Suprapubic skin (tissue), 4 donors: ENCODE measurements around the gene PARN. TPM values are rescaled to one million over a fixed set of nuclear protein-coding genes. Genes with fewer than 3 reads are reported as not detected.
A peak's percentile ranks its signal among the peaks of the same experiment; 100 is the strongest.

ENCODE experiments used
- DNase-seq, 2 donors: peaks; one replicate each; pipeline ENCODE4 v3.0.0-alpha.2; 2019; ENCODE audit warnings: low spot score in 2 of 2
- H3K27ac ChIP-seq: fragments of 200-600 bp; sonication (generic); one replicate; pipeline ENCODE4 v1.5.1; 2019
- H3K27me3 ChIP-seq: fragments of 200-600 bp; sonication (generic); one replicate; pipeline ENCODE4 v1.5.1; 2019
- H3K36me3 ChIP-seq: fragments of 200-600 bp; sonication (generic); one replicate; pipeline ENCODE4 v1.5.1; 2019
- H3K4me1 ChIP-seq: fragments of 200-600 bp; sonication (generic); one replicate; pipeline ENCODE4 v1.5.1; 2019
- H3K4me3 ChIP-seq: fragments of 200-600 bp; sonication (generic); one replicate; pipeline ENCODE4 v1.5.1; 2019; ENCODE audit warnings: mild to moderate bottlenecking
- H3K9me3 ChIP-seq: fragments of 200-600 bp; sonication (generic); one replicate; pipeline ENCODE4 v1.5.1; 2019
- EP300 ChIP-seq: sonication (generic); formaldehyde crosslinking; IDR thresholded peaks from one replicate; pipeline ENCODE4 v1.6.1; 2017; ENCODE audit warnings: antibody characterized with exemption
- POLR2A ChIP-seq, 2 donors: fragments of 450-650 bp; IDR thresholded peaks; one replicate each; pipeline ENCODE4 v1.6.1; 2017; ENCODE audit warnings: antibody characterized with exemption in 2 of 2, mild to moderate bottlenecking in 2 of 2, moderate library complexity in 2 of 2
- POLR2AphosphoS5 ChIP-seq, 3 donors: sonication (generic); formaldehyde crosslinking; IDR thresholded peaks; one replicate each; pipeline ENCODE4 v1.6.1; 2017; ENCODE audit warnings: antibody characterized with exemption in 3 of 3
- WGBS: methylation state at CpG from one replicate; pipeline ENCODE4 v1.1.5; 2018; 5-methylcytosine and 5-hydroxymethylcytosine counted together
- total RNA-seq, 4 donors: library from RNA; depleted of rRNA; stranded (reverse); fragments of >200 nt; gene quantifications; one replicate each; pipeline ENCODE4 v1.1.0, GENCODE V29; 2016
- TF ChIP-seq, protein P1 (sequence below), 2 donors: fragments of 200-600 bp in 1 of 2; fragments of 450-650 bp in 1 of 2; sonication (generic) in 1 of 2; IDR thresholded peaks; one replicate each; pipeline ENCODE4 v1.5.1; 2016 to 2019; ENCODE audit warnings: antibody characterized with exemption in 2 of 2, mild to moderate bottlenecking in 1 of 2, moderate library complexity in 1 of 2

Gene PARN, protein sequence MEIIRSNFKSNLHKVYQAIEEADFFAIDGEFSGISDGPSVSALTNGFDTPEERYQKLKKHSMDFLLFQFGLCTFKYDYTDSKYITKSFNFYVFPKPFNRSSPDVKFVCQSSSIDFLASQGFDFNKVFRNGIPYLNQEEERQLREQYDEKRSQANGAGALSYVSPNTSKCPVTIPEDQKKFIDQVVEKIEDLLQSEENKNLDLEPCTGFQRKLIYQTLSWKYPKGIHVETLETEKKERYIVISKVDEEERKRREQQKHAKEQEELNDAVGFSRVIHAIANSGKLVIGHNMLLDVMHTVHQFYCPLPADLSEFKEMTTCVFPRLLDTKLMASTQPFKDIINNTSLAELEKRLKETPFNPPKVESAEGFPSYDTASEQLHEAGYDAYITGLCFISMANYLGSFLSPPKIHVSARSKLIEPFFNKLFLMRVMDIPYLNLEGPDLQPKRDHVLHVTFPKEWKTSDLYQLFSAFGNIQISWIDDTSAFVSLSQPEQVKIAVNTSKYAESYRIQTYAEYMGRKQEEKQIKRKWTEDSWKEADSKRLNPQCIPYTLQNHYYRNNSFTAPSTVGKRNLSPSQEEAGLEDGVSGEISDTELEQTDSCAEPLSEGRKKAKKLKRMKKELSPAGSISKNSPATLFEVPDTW
- total RNA-seq, result 10 to 100 TPM; 33.7 to 44.6 (median 37.1) TPM

DNA sequence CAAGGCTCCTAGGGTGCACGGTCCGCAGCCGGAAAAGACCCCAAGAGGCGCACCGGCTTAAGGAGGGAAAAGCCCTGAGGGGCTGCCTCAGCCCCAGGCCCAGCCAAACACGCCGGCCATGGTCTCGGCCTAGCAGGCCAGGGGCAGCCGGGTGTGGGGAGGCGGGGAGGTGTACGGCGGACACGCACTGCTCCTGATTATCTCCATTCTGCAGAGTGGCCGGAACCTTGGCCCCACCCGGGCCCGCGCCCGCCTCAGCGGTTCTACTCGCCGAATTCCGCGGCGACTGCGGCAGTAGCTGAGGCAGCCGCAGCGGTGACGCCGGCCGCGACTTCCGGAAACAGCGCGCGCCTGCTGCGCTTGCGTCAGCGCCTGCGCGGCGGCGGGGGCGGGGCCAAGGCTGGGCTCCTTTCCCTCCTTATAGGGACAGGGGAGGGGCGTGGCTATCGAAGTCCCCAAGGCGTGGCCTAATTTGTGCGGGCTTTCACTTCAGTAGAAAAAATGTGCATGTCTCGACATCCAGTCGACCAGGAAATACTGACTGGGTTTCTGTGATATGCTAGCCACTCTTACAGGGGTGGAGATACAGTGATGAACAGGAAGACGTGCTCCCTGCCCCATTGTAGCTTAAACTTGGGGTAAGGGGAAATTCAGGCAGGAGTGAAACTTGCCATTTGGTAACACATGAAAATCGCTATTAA lies at the start of gene PARN:
TSS of gene PARN (minus strand) at position 342 of the 701 bp plus-strand sequence. CDS start at position 207, 135 bp downstream.
- no peaks in the 10 kb centered on the region for H3K27me3 ChIP-seq
- DNase-seq, result peak; percentile 97 to 99
- H3K9me3 ChIP-seq, result no peaks in the 10 kb centered on the region
- peak within 1 kb of the TSS; percentile 96 for H3K4me3 ChIP-seq
- TF ChIP-seq, protein P1, sequence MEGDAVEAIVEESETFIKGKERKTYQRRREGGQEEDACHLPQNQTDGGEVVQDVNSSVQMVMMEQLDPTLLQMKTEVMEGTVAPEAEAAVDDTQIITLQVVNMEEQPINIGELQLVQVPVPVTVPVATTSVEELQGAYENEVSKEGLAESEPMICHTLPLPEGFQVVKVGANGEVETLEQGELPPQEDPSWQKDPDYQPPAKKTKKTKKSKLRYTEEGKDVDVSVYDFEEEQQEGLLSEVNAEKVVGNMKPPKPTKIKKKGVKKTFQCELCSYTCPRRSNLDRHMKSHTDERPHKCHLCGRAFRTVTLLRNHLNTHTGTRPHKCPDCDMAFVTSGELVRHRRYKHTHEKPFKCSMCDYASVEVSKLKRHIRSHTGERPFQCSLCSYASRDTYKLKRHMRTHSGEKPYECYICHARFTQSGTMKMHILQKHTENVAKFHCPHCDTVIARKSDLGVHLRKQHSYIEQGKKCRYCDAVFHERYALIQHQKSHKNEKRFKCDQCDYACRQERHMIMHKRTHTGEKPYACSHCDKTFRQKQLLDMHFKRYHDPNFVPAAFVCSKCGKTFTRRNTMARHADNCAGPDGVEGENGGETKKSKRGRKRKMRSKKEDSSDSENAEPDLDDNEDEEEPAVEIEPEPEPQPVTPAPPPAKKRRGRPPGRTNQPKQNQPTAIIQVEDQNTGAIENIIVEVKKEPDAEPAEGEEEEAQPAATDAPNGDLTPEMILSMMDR (IDR thresholded peaks at IDR 0.05), result no peak
- peak; percentile 49 to 90 for TF ChIP-seq POLR2A (IDR thresholded peaks at IDR 0.05)
- TF ChIP-seq POLR2AphosphoS5 (IDR thresholded peaks at IDR 0.05), result peak; percentile 89 to 90 (median 90)
- TF ChIP-seq EP300, result no peak
- peaks cover 43% of the 10 kb centered on the region for H3K4me1 ChIP-seq
- 2% methylated on average over 24 of the region's 51 CpGs for WGBS
- peak within 1 kb of the TSS; percentile 86 for H3K27ac ChIP-seq
- peaks cover 26% of the 10 kb centered on the region for H3K36me3 ChIP-seq

DNA sequence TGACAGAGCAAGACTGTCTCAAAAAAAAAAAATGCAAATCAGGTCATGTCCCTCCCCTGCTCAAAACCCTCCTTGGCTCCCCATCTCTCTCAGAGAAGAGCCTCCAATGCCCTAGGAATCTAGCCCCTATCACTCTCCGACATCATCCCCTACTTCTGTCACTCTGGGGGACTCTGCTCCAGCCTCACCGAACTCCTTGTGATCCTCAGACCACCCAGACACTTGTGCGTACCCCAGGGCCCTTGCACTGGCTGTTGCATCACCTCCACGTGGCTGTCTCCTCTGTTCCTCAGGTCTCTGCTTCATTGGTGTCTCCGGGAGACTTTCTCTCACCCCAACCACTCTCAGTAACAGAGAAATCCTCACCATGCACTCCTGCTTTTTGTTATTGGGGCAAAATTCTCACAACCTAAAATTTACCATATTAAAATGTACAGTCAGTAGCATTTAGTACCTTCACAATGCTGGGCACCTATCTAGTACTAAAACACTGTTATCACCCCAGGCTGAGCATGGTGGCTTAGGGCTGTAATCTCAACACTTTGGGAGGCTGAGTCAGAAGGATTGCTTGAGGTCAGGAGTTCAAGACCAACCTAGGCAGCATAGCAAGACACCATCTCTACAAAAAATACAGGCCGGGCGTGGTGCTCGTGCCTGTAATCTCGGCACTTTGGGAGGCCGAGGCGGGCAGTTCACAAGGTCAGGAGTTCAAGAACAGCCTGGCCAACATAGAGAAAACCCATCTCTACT lies 48.9 kb upstream of the PARN start:
- H3K4me3 ChIP-seq, result no peak overlapping the region
- TF ChIP-seq, protein P1 (IDR thresholded peaks at IDR 0.05), result no peak
- no peak for TF ChIP-seq EP300
- no peak for TF ChIP-seq POLR2AphosphoS5 (IDR thresholded peaks at IDR 0.05)
- no peak for TF ChIP-seq POLR2A (IDR thresholded peaks at IDR 0.05)
- H3K27me3 ChIP-seq, result no peaks in the 10 kb centered on the region
- DNase-seq, result no peak
- no peak overlapping the region for H3K27ac ChIP-seq
- WGBS, result 83% methylated on average over 10 of the region's 11 CpGs
- H3K36me3 ChIP-seq, result no peaks in the 10 kb centered on the region
- H3K4me1 ChIP-seq, result no peaks in the 10 kb centered on the region
- H3K9me3 ChIP-seq, result no peaks in the 10 kb centered on the region

DNA sequence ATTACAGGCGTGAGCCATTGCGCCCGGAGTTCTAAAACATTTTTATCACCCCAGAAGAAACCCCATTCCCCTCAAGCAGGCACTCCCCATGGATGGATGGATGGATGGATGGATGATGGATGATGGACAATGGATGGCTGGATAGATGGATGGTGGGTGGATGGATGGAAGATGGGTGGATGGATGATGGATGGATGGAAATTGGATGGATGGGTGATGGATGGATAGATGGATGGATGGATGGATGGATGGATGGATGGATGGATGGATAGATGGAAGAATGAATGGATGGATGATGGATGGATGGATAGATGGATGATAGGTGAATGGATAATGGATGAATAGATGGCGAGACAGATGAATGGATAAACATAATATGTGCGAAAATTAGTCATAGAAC lies 47.6 kb upstream of the PARN start:
- H3K36me3 ChIP-seq, result no peaks in the 10 kb centered on the region
- no peaks in the 10 kb centered on the region for H3K9me3 ChIP-seq
- DNase-seq, result no peak
- no peak overlapping the region for H3K4me3 ChIP-seq
- 94% methylated on average over 5 of the region's 5 CpGs for WGBS
- no peaks in the 10 kb centered on the region for H3K4me1 ChIP-seq
- no peaks in the 10 kb centered on the region for H3K27me3 ChIP-seq
- H3K27ac ChIP-seq, result no peak overlapping the region
- TF ChIP-seq POLR2A (IDR thresholded peaks at IDR 0.05) (no peak), EP300 (no peak), POLR2AphosphoS5 (IDR thresholded peaks at IDR 0.05) (no peak)
- TF ChIP-seq, protein P1 (IDR thresholded peaks at IDR 0.05), result no peak

DNA sequence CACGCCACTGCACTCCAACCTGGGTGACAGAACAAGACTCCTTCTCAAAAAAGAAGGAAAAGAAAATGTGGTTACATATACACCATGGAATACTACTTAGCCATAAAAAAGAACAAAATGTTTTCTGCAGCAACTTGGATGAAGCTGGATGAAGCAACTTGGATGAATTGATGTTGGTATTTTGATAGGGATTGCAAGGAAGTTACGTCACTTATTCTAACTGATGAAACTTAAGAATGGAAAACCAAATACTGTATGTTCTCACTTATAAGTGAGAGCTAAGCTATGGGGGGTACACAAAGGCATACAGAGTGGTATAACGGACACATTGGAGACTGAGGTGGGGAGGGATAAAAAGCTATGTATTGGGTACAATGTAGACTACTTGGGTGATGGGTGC lies 46.6 kb upstream of the PARN start:
- H3K4me3 ChIP-seq, result no peak overlapping the region
- no peaks in the 10 kb centered on the region for H3K27me3 ChIP-seq
- H3K27ac ChIP-seq, result no peak overlapping the region
- TF ChIP-seq EP300, result no peak
- TF ChIP-seq, protein P1 (IDR thresholded peaks at IDR 0.05), result no peak
- TF ChIP-seq POLR2A (IDR thresholded peaks at IDR 0.05), result no peak
- no peak for TF ChIP-seq POLR2AphosphoS5 (IDR thresholded peaks at IDR 0.05)
- 87% methylated on average over 3 of the region's 3 CpGs for WGBS
- no peaks in the 10 kb centered on the region for H3K9me3 ChIP-seq
- H3K36me3 ChIP-seq, result no peaks in the 10 kb centered on the region
- no peak for DNase-seq
- H3K4me1 ChIP-seq, result no peaks in the 10 kb centered on the region
